HG03432 (cell line): ENCODE data around the gene ETV5.
A peak's percentile ranks its signal among the peaks of the same experiment; 100 is the strongest.

Source experiments
- ATAC-seq: cut with Tn5 transposase; IDR thresholded peaks from one replicate; pipeline ENCODE4 v1.9.1; 2021; ENCODE audit warnings: mild to moderate bottlenecking, moderate library complexity; ENCODE audit not compliant: unreplicated experiment

Gene ETV5

GRCh38 chr3:186108941-186109865 lies at the start of gene ETV5:
Gene ETV5 (minus strand): TSS chr3:186109089. CDS start chr3:186105868, 3,221 bp downstream.
- ATAC-seq, result peak; percentile 93

GRCh38 chr3:186154641-186155040 lies 45.8 kb upstream of the ETV5 start:
- ATAC-seq, result no peak

- peak; percentile 88 for ATAC-seq
These were observed 44.0 kb upstream of the ETV5 start for GRCh38 chr3:186152889-186153292.

- peak; percentile 20 for ATAC-seq
These were observed 43.5 kb upstream of the ETV5 start for GRCh38 chr3:186152361-186152798.

GRCh38 chr3:186151077-186151971 lies 42.4 kb upstream of the ETV5 start:
- ATAC-seq, result no peak

GRCh38 chr3:186150041-186150830 lies 41.3 kb upstream of the ETV5 start:
- no peak for ATAC-seq

- no peak for ATAC-seq
These were observed 40.6 kb upstream of the ETV5 start for GRCh38 chr3:186149319-186149960.

GRCh38 chr3:186144257-186144656 lies 35.4 kb upstream of the ETV5 start:
- no peak for ATAC-seq

- ATAC-seq, result no peak
These were observed 34.4 kb upstream of the ETV5 start for GRCh38 chr3:186143250-186143649.

- ATAC-seq, result no peak
These were observed 33.6 kb upstream of the ETV5 start for GRCh38 chr3:186142393-186142932.

- no peak for ATAC-seq
These were observed 32.9 kb upstream of the ETV5 start for GRCh38 chr3:186141790-186142189.

- ATAC-seq, result no peak
These were observed 29.5 kb upstream of the ETV5 start for GRCh38 chr3:186138272-186138981.

- ATAC-seq, result no peak
These were observed 28.3 kb upstream of the ETV5 start for GRCh38 chr3:186137051-186137685.

- ATAC-seq, result no peak
These were observed 25.1 kb upstream of the ETV5 start for GRCh38 chr3:186133980-186134379.

- no peak for ATAC-seq
These were observed 23.6 kb upstream of the ETV5 start for GRCh38 chr3:186132487-186132886.

- no peak for ATAC-seq
These were observed 20.3 kb upstream of the ETV5 start for GRCh38 chr3:186129206-186129605.

- ATAC-seq, result no peak
These were observed 19.3 kb upstream of the ETV5 start for GRCh38 chr3:186128158-186128557.

GRCh38 chr3:186127463-186127862 lies 18.6 kb upstream of the ETV5 start:
- ATAC-seq, result no peak

GRCh38 chr3:186125118-186125517 lies 16.2 kb upstream of the ETV5 start:
- ATAC-seq, result no peak
